H9 (cell line): ENCODE data around the gene MED22. TPM values are rescaled to one million over a fixed set of nuclear protein-coding genes. Genes with fewer than 3 reads are reported as not detected.
"Not testable (repeated sequence)": the region's sequence is repeated elsewhere in the genome, so short reads cannot be mapped to it uniquely, and the experiment has no call there.

Experiments
- DNase-seq: peaks from one replicate; pipeline ENCODE4 v3.0.0-alpha.2; 2017
- H2AFZ ChIP-seq: one replicate; pipeline ENCODE4 v1.6.1; 2013; ENCODE audit warnings: mild to moderate bottlenecking, low read length, control low read depth, moderate library complexity
- H2AK5ac ChIP-seq: 2 replicates; pipeline ENCODE4 v1.6.1; 2013; ENCODE audit warnings: low read length, control low read depth, mixed read lengths; ENCODE audit not compliant: insufficient read length
- H2BK120ac ChIP-seq: one replicate; pipeline ENCODE4 v1.6.1; 2013; ENCODE audit warnings: low read depth, mild to moderate bottlenecking, low read length, control low read depth, inconsistent platforms; ENCODE audit not compliant: poor library complexity, severe bottlenecking
- H2BK12ac ChIP-seq: 2 replicates; pipeline ENCODE4 v1.6.1; 2013; ENCODE audit warnings: low read length, control low read depth, mixed read lengths, low read depth; ENCODE audit not compliant: insufficient read length
- H2BK15ac ChIP-seq: 2 replicates; pipeline ENCODE4 v1.6.1; 2013; ENCODE audit warnings: low read depth, low read length, control low read depth
- H2BK20ac ChIP-seq: one replicate; pipeline ENCODE4 v1.6.1; 2013; ENCODE audit warnings: low read depth, mild to moderate bottlenecking, low read length, control low read depth, inconsistent platforms; ENCODE audit not compliant: poor library complexity, severe bottlenecking
- H2BK5ac ChIP-seq: 2 replicates; pipeline ENCODE4 v1.6.1; 2013; ENCODE audit warnings: low read length, control low read depth, mixed read lengths; ENCODE audit not compliant: insufficient read length
- H3K14ac ChIP-seq: 2 replicates; pipeline ENCODE4 v1.6.1; 2013; ENCODE audit warnings: low read length, control low read depth; ENCODE audit not compliant: insufficient read depth
- H3K18ac ChIP-seq: 2 replicates; pipeline ENCODE4 v1.6.1; 2013; ENCODE audit warnings: low read depth, mild to moderate bottlenecking, mixed read lengths, low read length, control low read depth; ENCODE audit not compliant: insufficient read length
- H3K23ac ChIP-seq: 2 replicates; pipeline ENCODE4 v1.6.1; 2013; ENCODE audit warnings: low read length, control low read depth, mixed read lengths, low read depth; ENCODE audit not compliant: insufficient read length
- H3K23me2 ChIP-seq: 2 replicates; pipeline ENCODE4 v1.6.1; 2013; ENCODE audit warnings: low read depth, mild to moderate bottlenecking, mixed read lengths, low read length, control low read depth; ENCODE audit not compliant: insufficient read length, poor library complexity, severe bottlenecking
- H3K27ac ChIP-seq: 2 replicates; pipeline ENCODE4 v1.5.1; 2013; ENCODE audit warnings: low read length, control low read depth, mixed read lengths, low read depth; ENCODE audit not compliant: insufficient read length
- H3K27me3 ChIP-seq: 2 replicates; pipeline ENCODE4 v1.6.1; 2013; ENCODE audit warnings: low read length, control low read depth, inconsistent platforms; ENCODE audit not compliant: insufficient read depth
- H3K4ac ChIP-seq: 2 replicates; pipeline ENCODE4 v1.6.1; 2013; ENCODE audit warnings: low read depth, mild to moderate bottlenecking, control low read depth, inconsistent platforms, low read length, moderate library complexity
- H3K4me1 ChIP-seq: 2 replicates; pipeline ENCODE4 v1.6.1; 2013; ENCODE audit warnings: low read length, control low read depth, inconsistent platforms; ENCODE audit not compliant: insufficient read depth
- H3K4me2 ChIP-seq: 2 replicates; pipeline ENCODE4 v1.6.1; 2013; ENCODE audit warnings: low read length, control low read depth, mixed read lengths; ENCODE audit not compliant: insufficient read length, insufficient read depth
- H3K56ac ChIP-seq: 2 replicates; pipeline ENCODE4 v1.6.1; 2013; ENCODE audit warnings: low read depth, mild to moderate bottlenecking, mixed read lengths, low read length, control low read depth; ENCODE audit not compliant: insufficient read length
- H3K79me1 ChIP-seq: 2 replicates; pipeline ENCODE4 v1.6.1; 2013; ENCODE audit warnings: low read depth, mild to moderate bottlenecking, moderate library complexity, low read length, control low read depth, inconsistent platforms; ENCODE audit not compliant: insufficient read depth, poor library complexity, severe bottlenecking
- H3K79me2 ChIP-seq: 2 replicates; pipeline ENCODE4 v1.6.1; 2013; ENCODE audit warnings: low read length, control low read depth, inconsistent platforms; ENCODE audit not compliant: insufficient read depth
- H3K9ac ChIP-seq: 2 replicates; pipeline ENCODE4 v1.6.1; 2013; ENCODE audit warnings: low read length, control low read depth, mixed read lengths; ENCODE audit not compliant: insufficient read length; ENCODE audit errors: extremely low read depth
- H3K9me3 ChIP-seq: one replicate; pipeline ENCODE4 v1.6.1; 2013; ENCODE audit warnings: low read depth, low read length, inconsistent platforms; ENCODE audit not compliant: control insufficient read depth
- H3T11ph ChIP-seq: one replicate; pipeline ENCODE4 v1.6.1; 2013; ENCODE audit warnings: mild to moderate bottlenecking, low read length, control low read depth, inconsistent platforms
- H4K20me1 ChIP-seq: one replicate; pipeline ENCODE4 v1.6.1; 2013; ENCODE audit not compliant: control insufficient read depth, insufficient read length, insufficient read depth
- H4K5ac ChIP-seq: 2 replicates; pipeline ENCODE4 v1.6.1; 2013; ENCODE audit warnings: low read depth, mild to moderate bottlenecking, mixed read lengths, low read length, control low read depth; ENCODE audit not compliant: insufficient read length
- H4K8ac ChIP-seq: replicated peaks from 2 replicates; pipeline ENCODE4 v1.6.1; 2013; ENCODE audit warnings: low read length, control low read depth, mixed read lengths, low read depth; ENCODE audit not compliant: insufficient read length
- H4K91ac ChIP-seq: 2 replicates; pipeline ENCODE4 v1.6.1; 2013; ENCODE audit warnings: low read depth, mild to moderate bottlenecking, moderate library complexity, mixed read lengths, low read length, control low read depth; ENCODE audit not compliant: insufficient read length
- H3K27ac Mint-ChIP-seq, 3 experiments: 2 replicates in 2 of 3; 3 replicates in 1 of 3; pipeline ENCODE4 v1.8.0; 2020 to 2021; ENCODE audit warnings: mixed read lengths in 3 of 3, mild to moderate bottlenecking in 1 of 3, moderate library complexity in 1 of 3
- H3K27me3 Mint-ChIP-seq: 2 replicates; pipeline ENCODE4 v1.8.0; 2021; ENCODE audit warnings: low read depth, mild to moderate bottlenecking, moderate library complexity, mixed read lengths
- H3K36me3 Mint-ChIP-seq, 3 experiments: 2 replicates in 2 of 3; 3 replicates in 1 of 3; pipeline ENCODE4 v1.8.0; 2020 to 2021; ENCODE audit warnings: low read depth in 3 of 3, mixed read lengths in 3 of 3; ENCODE audit not compliant: insufficient read depth in 1 of 3
- H3K4me1 Mint-ChIP-seq, 2 experiments: 2 replicates each; pipeline ENCODE4 v1.8.0; 2020; ENCODE audit warnings: mixed read lengths in 2 of 2
- H3K4me3 Mint-ChIP-seq, 2 experiments: 2 replicates in 1 of 2; 3 replicates in 1 of 2; pipeline ENCODE4 v1.8.0; 2020 to 2021; ENCODE audit warnings: mild to moderate bottlenecking in 2 of 2, mixed read lengths in 2 of 2, moderate library complexity in 1 of 2
- H3K9me3 Mint-ChIP-seq, 2 experiments: 2 replicates in 1 of 2; 3 replicates in 1 of 2; pipeline ENCODE4 v1.8.0; 2020; ENCODE audit warnings: mild to moderate bottlenecking in 2 of 2, mixed read lengths in 2 of 2, moderate library complexity in 1 of 2
- WGBS: extraction: QIAGEN DNeasy Blood & Tissue Kit; methylation state at CpG from one replicate; pipeline ENCODE4 v1.1.7; 2013; ENCODE audit warnings: missing lambda C conversion rate, low lambda C conversion rate, mixed read lengths; ENCODE audit not compliant: insufficient read length; ENCODE audit errors: extremely low coverage; 5-methylcytosine and 5-hydroxymethylcytosine counted together
- total RNA-seq: library from RNA; stranded (reverse); gene quantifications from 2 replicates; pipeline ENCODE4 v1.2.1, GENCODE V29; 2021
- TF ChIP-seq, protein P1 (sequence below): fragments of 200-600 bp; sonication (generic); conservative IDR thresholded peaks from 3 replicates; pipeline ENCODE4 v1.8.0; 2021; ENCODE audit warnings: antibody characterized with exemption, mild to moderate bottlenecking

The MED22 gene
- total RNA-seq, 1 experiment from 2014 or later: 60.1 TPM

DNA sequence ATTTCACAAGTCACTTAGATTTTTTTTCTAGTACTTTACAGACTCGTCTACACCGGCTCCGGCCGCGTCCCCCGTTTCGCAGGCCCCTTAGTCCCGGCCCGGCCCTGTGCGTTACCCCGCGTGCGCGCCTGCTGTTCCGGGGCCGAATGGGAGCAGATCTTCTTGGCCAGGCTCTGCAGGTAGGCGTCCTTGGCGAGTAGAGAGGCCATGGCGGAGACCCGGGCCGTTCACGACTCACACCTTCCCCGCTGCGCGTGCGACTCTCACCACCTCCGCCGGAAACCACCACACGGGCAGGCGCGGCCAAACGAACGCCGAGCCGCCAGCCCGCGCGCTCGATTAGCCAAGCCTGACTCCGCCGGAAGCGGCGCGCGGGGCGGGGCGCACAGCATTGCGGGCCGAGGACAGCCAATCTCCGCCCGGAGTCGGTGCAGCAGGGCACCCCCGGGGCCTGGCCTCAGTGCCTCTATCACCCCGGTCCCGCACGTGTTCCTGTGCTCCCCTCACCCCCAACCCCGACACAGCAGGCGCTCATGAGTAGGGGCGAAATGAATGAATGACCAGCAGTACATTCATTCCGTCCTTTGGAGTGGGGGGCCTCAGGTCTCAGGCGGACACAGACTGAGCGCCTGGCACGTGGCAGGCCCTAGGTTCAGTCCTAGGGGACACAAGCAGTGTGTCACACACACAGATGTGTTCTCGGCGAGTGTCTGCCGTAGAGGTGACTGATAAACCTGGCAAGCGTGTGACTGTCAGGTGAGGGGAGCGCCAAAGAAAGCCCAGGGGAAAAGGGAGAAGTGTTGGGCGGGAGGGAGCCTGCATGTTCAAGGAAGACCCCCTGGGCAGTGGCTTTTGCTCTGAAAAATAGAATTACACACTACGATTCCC is 11.8 kb downstream of the MED22 start, which contains the start of gene SURF6:
TSS of gene SURF6 (minus strand) at position 265 of the 888 bp plus-strand sequence. CDS start at position 209, 56 bp downstream.
- no peak within 1 kb of the TSS for H4K91ac ChIP-seq
- DNase-seq: peak; percentile 93
- TF ChIP-seq, protein P1, sequence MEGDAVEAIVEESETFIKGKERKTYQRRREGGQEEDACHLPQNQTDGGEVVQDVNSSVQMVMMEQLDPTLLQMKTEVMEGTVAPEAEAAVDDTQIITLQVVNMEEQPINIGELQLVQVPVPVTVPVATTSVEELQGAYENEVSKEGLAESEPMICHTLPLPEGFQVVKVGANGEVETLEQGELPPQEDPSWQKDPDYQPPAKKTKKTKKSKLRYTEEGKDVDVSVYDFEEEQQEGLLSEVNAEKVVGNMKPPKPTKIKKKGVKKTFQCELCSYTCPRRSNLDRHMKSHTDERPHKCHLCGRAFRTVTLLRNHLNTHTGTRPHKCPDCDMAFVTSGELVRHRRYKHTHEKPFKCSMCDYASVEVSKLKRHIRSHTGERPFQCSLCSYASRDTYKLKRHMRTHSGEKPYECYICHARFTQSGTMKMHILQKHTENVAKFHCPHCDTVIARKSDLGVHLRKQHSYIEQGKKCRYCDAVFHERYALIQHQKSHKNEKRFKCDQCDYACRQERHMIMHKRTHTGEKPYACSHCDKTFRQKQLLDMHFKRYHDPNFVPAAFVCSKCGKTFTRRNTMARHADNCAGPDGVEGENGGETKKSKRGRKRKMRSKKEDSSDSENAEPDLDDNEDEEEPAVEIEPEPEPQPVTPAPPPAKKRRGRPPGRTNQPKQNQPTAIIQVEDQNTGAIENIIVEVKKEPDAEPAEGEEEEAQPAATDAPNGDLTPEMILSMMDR: no peak
- H3K27me3 ChIP-seq: no peaks in the 10 kb centered on the region
- peak within 1 kb of the TSS; percentile 55 for H3K18ac ChIP-seq
- no peak within 1 kb of the TSS for H3K23ac ChIP-seq
- H2BK120ac ChIP-seq: no peak within 1 kb of the TSS
- H3K4ac ChIP-seq: no peak within 1 kb of the TSS; the same call in 1 of the 2 replicates
- no peak within 1 kb of the TSS for H2BK12ac ChIP-seq
- H3K36me3 Mint-ChIP-seq: peaks cover 48 to 79% (median 69%) of the 10 kb centered on the region in 3 experiments
- H3K27me3 Mint-ChIP-seq: no peaks in the 10 kb centered on the region; the same call in 1 of the 2 replicates
- no peaks in the 10 kb centered on the region for H3K4me1 ChIP-seq
- H3K56ac ChIP-seq: no peak within 1 kb of the TSS
- no peak within 1 kb of the TSS for H2AFZ ChIP-seq
- WGBS: no CpG with 5 or more reads among the region's 70 CpGs
- H3K4me2 ChIP-seq: peak within 1 kb of the TSS; percentile 75
- H3K9me3 Mint-ChIP-seq: peaks cover 0 to 3% of the 10 kb centered on the region in 2 experiments; a peak in 1 of 5 replicates
- peak within 1 kb of the TSS; percentile 83 for H3K14ac ChIP-seq
- H4K20me1 ChIP-seq: no peaks in the 10 kb centered on the region
- H3K27ac ChIP-seq: no peak within 1 kb of the TSS
- H3K4me3 Mint-ChIP-seq: peak within 1 kb of the TSS; percentile 98
- H3T11ph ChIP-seq: no peak within 1 kb of the TSS
- peak within 1 kb of the TSS; percentile 43 for H3K9ac ChIP-seq
- peak within 1 kb of the TSS; percentile 92 to 98 (median 97) for H3K27ac Mint-ChIP-seq
- H4K5ac ChIP-seq: no peak within 1 kb of the TSS
- no peaks in the 10 kb centered on the region for H3K9me3 ChIP-seq
- H2BK20ac ChIP-seq: no peak within 1 kb of the TSS
- no peaks in the 10 kb centered on the region for H3K79me1 ChIP-seq
- H3K79me2 ChIP-seq: peaks cover 3% of the 10 kb centered on the region; the same call in 1 of the 2 replicates
- peaks cover 3% of the 10 kb centered on the region for H3K23me2 ChIP-seq
- H2BK5ac ChIP-seq: no peak within 1 kb of the TSS
- no peak within 1 kb of the TSS for H4K8ac ChIP-seq
- no peak within 1 kb of the TSS for H2BK15ac ChIP-seq
- H3K4me1 Mint-ChIP-seq: peaks cover 15 to 22% of the 10 kb centered on the region in 2 experiments
- H2AK5ac ChIP-seq: no peak within 1 kb of the TSS

DNA sequence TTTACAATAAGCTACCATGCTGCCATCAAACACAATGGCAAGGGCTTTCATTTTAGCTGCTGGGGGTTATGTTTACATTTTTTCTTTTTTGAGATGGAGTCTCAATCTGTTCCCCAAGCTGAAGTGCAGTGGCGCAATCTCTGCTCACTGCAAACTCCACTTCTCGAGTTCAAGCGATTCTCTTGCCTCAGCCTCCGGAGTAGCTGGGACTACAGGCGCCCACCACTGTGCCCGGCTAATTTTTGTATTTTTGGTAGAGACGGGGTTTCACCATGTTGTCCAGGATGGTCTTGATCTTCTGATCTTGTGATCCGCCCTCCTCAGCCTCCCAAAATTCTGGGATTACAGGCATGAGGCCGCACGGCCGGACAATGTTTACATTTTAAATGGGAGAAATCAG is 13.0 kb downstream of the MED22 start:
- not testable (repeated sequence) for H3K9me3 Mint-ChIP-seq, H4K91ac ChIP-seq, H3K27me3 Mint-ChIP-seq, H3K23ac ChIP-seq, H3K18ac ChIP-seq, H4K8ac ChIP-seq, H3K4ac ChIP-seq, H3K79me2 ChIP-seq, H2BK5ac ChIP-seq, H3K79me1 ChIP-seq, H3K27me3 ChIP-seq, H2BK15ac ChIP-seq, H2BK20ac ChIP-seq, H3K56ac ChIP-seq, DNase-seq, H2AK5ac ChIP-seq, H3T11ph ChIP-seq, H3K9me3 ChIP-seq, H4K5ac ChIP-seq, H2AFZ ChIP-seq, H2BK12ac ChIP-seq, H2BK120ac ChIP-seq, H3K27ac ChIP-seq, H4K20me1 ChIP-seq, H3K23me2 ChIP-seq, H3K4me1 ChIP-seq, H3K14ac ChIP-seq
- Mint-ChIP-seq H3K27ac (peak overlapping the region in 1 of 3 experiments; percentile 72; a peak in 1 of 7 replicates), H3K36me3 (peaks cover 40 to 79% (median 63%) of the 10 kb centered on the region in 3 experiments), H3K4me1 (peaks cover 15 to 22% of the 10 kb centered on the region in 2 experiments), H3K4me3 (peak overlapping the region; percentile 98)
- Histone ChIP-seq H3K4me2 (peak overlapping the region; percentile 75), H3K9ac (peak overlapping the region; percentile 43)
- WGBS: no CpG with 5 or more reads among the region's 11 CpGs
